Measurements from ENCODE around the gene FBXL16. TPM values are rescaled to one million over a fixed set of nuclear protein-coding genes. Genes with fewer than 3 reads are reported as not detected.

The FBXL16 gene
- polyA plus RNA-seq, 1 of the 3 experiments (the other 2 are of a cell fraction), result 19.8 TPM

- H3F3A ChIP-seq (replicated peaks; ENCODE audit: insufficient read depth), result peaks cover 31% of the 10 kb centered on the region
- peak overlapping the region; percentile 86 to 89 for H3K4me3 ChIP-seq (ENCODE audit: low read depth in 2 of 2, low read length in 1 of 2)
- H3K79me2 ChIP-seq (ENCODE audit: insufficient read depth), result no peaks in the 10 kb centered on the region; the same call in 1 of the 2 replicates
- peak overlapping the region; percentile 100 for H3K4me2 ChIP-seq
- TF ChIP-seq MAX (IDR thresholded peaks at IDR 0.05; ENCODE audit: low read depth), result no peak
- no peak for TF ChIP-seq TEAD4 (IDR thresholded peaks at IDR 0.05; ENCODE audit: borderline replicate concordance, insufficient read depth)
- TF ChIP-seq GATA2 (CRISPR knock-in tag; IDR thresholded peaks at IDR 0.05), result 0 out of 2 replicates have a peak, but pooled peaks have one; percentile 18
- no peak for TF ChIP-seq EZH2phosphoT487 (IDR thresholded peaks at IDR 0.05; ENCODE audit: borderline replicate concordance, low read depth)
- WGBS (ENCODE audit: low lambda C conversion rate), result 74% methylated on average over 21 of the region's 51 CpGs
- H4K20me1 ChIP-seq (ENCODE audit: insufficient read depth), result 0 out of 2 replicates have a peak, but pooled peaks cover 18% of the 10 kb centered on the region
- no peak overlapping the region for H2AFZ ChIP-seq (ENCODE audit: low read depth)
- H3K9me2 ChIP-seq, result no peaks in the 10 kb centered on the region
- peak; percentile 60 for DNase-seq
- no peaks in the 10 kb centered on the region for H3K27me3 ChIP-seq (ENCODE audit: insufficient read depth)
- peaks cover 8 to 40% of the 10 kb centered on the region in 2 experiments; a peak in 3 of 4 replicates for H3K4me1 ChIP-seq (ENCODE audit: control insufficient read depth in 1 of 2, insufficient read depth in 2 of 2, low read depth in 1 of 2, low read length in 1 of 2)
- CTCF ChIA-PET, result interaction anchor here (0.6 to 22.4 kb wide), 11 partner anchors 6 to 656 kb away, joined by 3 to 358 read pairs (median 6); partner anchors contain the start of genes ANTKMT, CCDC78, CIAO3 and FBXL16
- POLR2A ChIA-PET, result interaction anchor here (0.6 to 3.8 kb wide), 11 partner anchors 8 to 189 kb away, joined by 3 to 19 read pairs (median 3); partner anchors contain the start of genes CHTF18, JMJD8, METTL26 and RPUSD1
- no peak overlapping the region for H3K9ac ChIP-seq
- peaks cover 0 to 6% of the 10 kb centered on the region in 2 experiments for H3K36me3 ChIP-seq (replicated peaks in 1 of 2; ENCODE audit: control insufficient read depth in 1 of 2, insufficient read depth in 2 of 2, low read length in 1 of 2)
- H3K9me3 ChIP-seq, result no peaks in the 10 kb centered on the region
- peak overlapping the region in 1 of 2 experiments; percentile 99; a peak in 2 of 4 replicates for H3K27ac ChIP-seq (ENCODE audit: low read depth in 2 of 2, low read length in 1 of 2)
These were observed 16.4 kb upstream of the FBXL16 start for GRCh38 chr16:721765-722540.

GRCh38 chr16:720990-721764, 15.6 kb upstream of the FBXL16 start, which contains the start of gene ANTKMT:
Gene ANTKMT (plus strand): TSS chr16:721146. CDS start chr16:721275, 129 bp downstream.
- Histone ChIP-seq H3K9me2 (no peaks in the 10 kb centered on the region), H3K9ac (peak within 1 kb of the TSS; percentile 85), H2AFZ (ENCODE audit: low read depth) (0 out of 2 replicates have a peak within 1 kb of the TSS, but pooled peaks have one; percentile 46), H3K79me2 (ENCODE audit: insufficient read depth) (no peaks in the 10 kb centered on the region; the same call in 1 of the 2 replicates), H3K4me2 (peak within 1 kb of the TSS; percentile 100), H3K4me3 (ENCODE audit: low read depth in 2 of 2, low read length in 1 of 2) (peak within 1 kb of the TSS; percentile 86 to 89), H3K4me1 (ENCODE audit: control insufficient read depth in 1 of 2, insufficient read depth in 2 of 2, low read depth in 1 of 2, low read length in 1 of 2) (peaks cover 8 to 43% of the 10 kb centered on the region in 2 experiments; a peak in 3 of 4 replicates), H3K27me3 (ENCODE audit: insufficient read depth) (no peaks in the 10 kb centered on the region), H3K27ac (ENCODE audit: low read depth in 2 of 2, low read length in 1 of 2) (peak within 1 kb of the TSS; percentile 91 to 99), H3K9me3 (no peaks in the 10 kb centered on the region), H4K20me1 (ENCODE audit: insufficient read depth) (peaks cover 23% of the 10 kb centered on the region; the same call in 1 of the 2 replicates), H3K36me3 (replicated peaks in 1 of 2; ENCODE audit: control insufficient read depth in 1 of 2, insufficient read depth in 2 of 2, low read length in 1 of 2) (peaks cover 0 to 6% of the 10 kb centered on the region in 2 experiments), H3F3A (replicated peaks; ENCODE audit: insufficient read depth) (peaks cover 26% of the 10 kb centered on the region)
- ChIA-PET POLR2A (interaction anchor here (0.6 to 3.8 kb wide), 14 partner anchors 8 to 88 kb away, joined by 3 to 19 read pairs (median 4); partner anchors contain the start of genes CHTF18, JMJD8, METTL26 and RPUSD1), CTCF (interaction anchor here (0.7 to 22.4 kb wide), 10 partner anchors 7 to 382 kb away, joined by 3 to 358 read pairs (median 9); partner anchors contain the start of genes ANTKMT, CCDC78, CIAO3 and FBXL16)
- WGBS (ENCODE audit: low lambda C conversion rate), result under 1% methylated on average over 21 of the region's 106 CpGs
- peak; percentile 92 for DNase-seq
- no peak for TF ChIP-seq MEF2A (IDR thresholded peaks at IDR 0.05; ENCODE audit: borderline replicate concordance, low read depth)
- peak; percentile 17; the same call in 1 of the 2 replicates for TF ChIP-seq MXI1 (IDR thresholded peaks at IDR 0.05; ENCODE audit: low read depth, low read length)
- TF ChIP-seq ELF1 (IDR thresholded peaks at IDR 0.05), result peak; percentile 67
- no peak for TF ChIP-seq SIN3A (IDR thresholded peaks at IDR 0.05; ENCODE audit: borderline replicate concordance, low read depth, low read length)
- no peak for TF ChIP-seq RCOR1 (IDR thresholded peaks at IDR 0.05; ENCODE audit: low read length)
- no peak for TF ChIP-seq RXRA (IDR thresholded peaks at IDR 0.05; ENCODE audit: borderline replicate concordance, low read depth)
- TF ChIP-seq GATA2 (CRISPR knock-in tag; IDR thresholded peaks at IDR 0.05), result no peak
- no peak for TF ChIP-seq EZH2phosphoT487 (IDR thresholded peaks at IDR 0.05; ENCODE audit: borderline replicate concordance, low read depth)
- peak; percentile 38 for TF ChIP-seq PBX3 (IDR thresholded peaks at IDR 0.05)
- TF ChIP-seq MAX (IDR thresholded peaks at IDR 0.05; ENCODE audit: low read depth), result peak; percentile 95
- TF ChIP-seq REST (IDR thresholded peaks at IDR 0.05; ENCODE audit: low read depth, low read length), result no peak
- peak; percentile 62; the same call in 1 of the 2 replicates for TF ChIP-seq NRF1 (IDR thresholded peaks at IDR 0.05; ENCODE audit: low read depth, low read length)
- no peak for TF ChIP-seq RAD21 (IDR thresholded peaks at IDR 0.05; ENCODE audit: low read length)
- peak; percentile 75 for TF ChIP-seq POLR2AphosphoS5 (IDR thresholded peaks at IDR 0.05; ENCODE audit: low read depth, low read length)
- TF ChIP-seq SMC3 (IDR thresholded peaks at IDR 0.05; ENCODE audit: low read depth, low read length), result no peak
- no peak for TF ChIP-seq RFX5 (IDR thresholded peaks at IDR 0.05; ENCODE audit: low read length)
- no peak for TF ChIP-seq JUND (IDR thresholded peaks at IDR 0.05)
